ENCODE data around the gene YJEFN3.

Gene YJEFN3

GRCh38 chr19:19498255-19498991 is 30.3 kb upstream of the YJEFN3 start:
- POLR2A ChIA-PET = no interaction called here
- CTCF ChIA-PET = no interaction called here
- no peak for TF ChIP-seq CTCF (IDR thresholded peaks at IDR 0.05; ENCODE audit: insufficient read depth, low read length, missing control alignments)

GRCh38 chr19:19499272-19499995 is 29.3 kb upstream of the YJEFN3 start:
- POLR2A ChIA-PET = no interaction called here
- TF ChIP-seq CTCF (IDR thresholded peaks at IDR 0.05; ENCODE audit: insufficient read depth, low read length, missing control alignments) = no peak
- CTCF ChIA-PET = interaction anchor here (4.6 kb wide), 1 partner anchor 8 kb away, joined by 18 read pairs; no protein-coding TSS in a partner anchor
- H3K4me3 ChIP-seq (ENCODE audit: low read depth, low read length) = no peak overlapping the region
- DNase-seq (ENCODE audit: low read depth, low spot score) = no peak

More at GRCh38 chr19:19498255-19498991, 30.3 kb upstream of the YJEFN3 start:
- DNase-seq (ENCODE audit: low read depth, low spot score) = no peak
- no peak overlapping the region for H3K4me3 ChIP-seq (ENCODE audit: low read depth, low read length)

GRCh38 chr19:19500975-19501644 is 27.6 kb upstream of the YJEFN3 start:
- ChIA-PET CTCF (interaction anchor here (4.6 kb wide), 1 partner anchor 10 kb away, joined by 18 read pairs; no protein-coding TSS in a partner anchor), POLR2A (no interaction called here)
- no peak for TF ChIP-seq CTCF (IDR thresholded peaks at IDR 0.05; ENCODE audit: insufficient read depth, low read length, missing control alignments)
- H3K4me3 ChIP-seq (ENCODE audit: low read depth, low read length) = no peak overlapping the region
- no peak for DNase-seq (ENCODE audit: low read depth, low spot score)

DNA sequence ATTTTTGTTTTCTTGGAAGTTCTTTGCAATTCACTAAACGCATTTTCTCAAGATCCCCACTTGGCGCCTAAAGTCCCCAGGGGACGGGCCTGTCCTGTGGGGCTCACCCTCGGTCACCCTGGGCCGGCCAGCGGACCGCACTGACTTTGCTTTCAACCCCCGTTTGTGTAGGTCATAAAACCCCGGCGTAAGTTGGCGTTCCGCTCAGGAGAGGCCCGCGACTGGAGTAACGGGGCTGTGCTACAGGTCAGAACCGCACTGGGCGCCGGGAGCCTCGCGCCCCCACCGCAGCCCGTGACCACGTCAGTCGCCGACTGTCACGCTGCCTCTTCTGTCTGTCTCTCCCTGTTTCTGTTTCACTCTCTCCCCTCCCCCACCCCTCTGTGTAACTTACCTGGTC is 26.9 kb upstream of the YJEFN3 start:
- H3K4me3 ChIP-seq (ENCODE audit: low read depth, low read length) = no peak overlapping the region
- ChIA-PET POLR2A (no interaction called here), CTCF (interaction anchor here (4.6 kb wide), 1 partner anchor 11 kb away, joined by 18 read pairs; no protein-coding TSS in a partner anchor)
- TF ChIP-seq CTCF (IDR thresholded peaks at IDR 0.05; ENCODE audit: insufficient read depth, low read length, missing control alignments) = no peak
- DNase-seq (ENCODE audit: low read depth, low spot score) = no peak

DNA sequence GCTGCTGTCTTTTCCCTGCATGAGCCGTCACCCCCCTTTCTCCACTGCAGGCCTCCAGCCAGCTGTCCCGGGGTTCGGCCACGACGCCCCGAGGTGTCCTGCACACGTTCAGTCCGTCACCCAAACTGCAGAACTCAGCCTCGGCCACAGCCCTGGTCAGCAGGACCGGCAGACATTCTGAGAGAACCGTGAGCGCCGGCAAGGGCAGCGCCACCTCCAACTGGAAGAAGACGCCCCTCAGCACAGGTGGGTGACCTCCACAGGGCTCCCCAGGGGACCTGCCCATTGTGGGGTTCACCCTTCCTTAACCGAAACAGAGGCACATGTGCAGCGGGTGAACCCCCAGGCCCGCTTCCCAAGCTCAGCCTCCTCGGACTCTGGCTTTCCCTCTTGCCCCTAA is 26.4 kb upstream of the YJEFN3 start:
- ChIA-PET POLR2A (no interaction called here), CTCF (interaction anchor here (4.6 kb wide), 1 partner anchor 11 kb away, joined by 18 read pairs; no protein-coding TSS in a partner anchor)
- no peak for DNase-seq (ENCODE audit: low read depth, low spot score)
- no peak for TF ChIP-seq CTCF (IDR thresholded peaks at IDR 0.05; ENCODE audit: insufficient read depth, low read length, missing control alignments)
- no peak overlapping the region for H3K4me3 ChIP-seq (ENCODE audit: low read depth, low read length)

Data from AG04449 (cell line).